K562 (cell line): ENCODE data around the gene GNA15. TPM values are rescaled to one million over a fixed set of nuclear protein-coding genes. Genes with fewer than 3 reads are reported as not detected.

Experiments used
- ATAC-seq: fragments of 200-7000 bp; cut with Tn5 transposase; 3 replicates; pipeline ENCODE4 v1.9.1; 2020; ENCODE audit warnings: moderate library complexity
- BruUV-seq: library from RNA; stranded (reverse); fragments of 400-500 nt; replicated peaks from 2 replicates; lab custom pipeline; 2021; lab: Mats Ljungman, UMichigan
- CTCF ChIA-PET: fragments of 300-600 bp; formaldehyde crosslinking; extraction: SDS; loops from one replicate; lab custom pipeline; 2021; ENCODE audit warnings: low intra/inter-chr PET ratio; lab: Yijun Ruan, JAX
- POLR2A ChIA-PET: fragments of 300-600, 350-650 bp; sonication (Branson Sonifier 250); formaldehyde crosslinking; extraction: SDS; loops from one replicate; lab custom pipeline; 2021; ENCODE audit warnings: antibody characterized with exemption, inconsistent platforms; lab: Yijun Ruan, JAX
- DNase-seq, 4 experiments: peaks; one replicate each; pipeline versions ENCODE4 v3.0.0 to v3.0.0-alpha.2; 2011 to 2018; ENCODE audit warnings: low spot score in 3 of 4, mixed read lengths in 3 of 4; ENCODE audit errors: extremely low read depth in 1 of 4
- FAIRE-seq: peaks from 2 replicates; lab custom pipeline; 2011; peaks lifted over from hg19 to GRCh38; lab: Jason Lieb, UNC
- H2AFZ ChIP-seq: 2 replicates; pipeline ENCODE4 v1.6.0; 2011; ENCODE audit warnings: low read depth, low read length, control low read depth, inconsistent platforms
- H3K27ac ChIP-seq: fragments of 200-600 bp; 3 replicates; pipeline ENCODE4 v1.8.0; 2011; ENCODE audit warnings: low read depth, mild to moderate bottlenecking, control low read depth, inconsistent platforms, low read length, moderate library complexity, mixed read lengths; ENCODE audit errors: extremely low read depth
- H3K27me3 ChIP-seq, 2 experiments: fragments of 300-600 bp in 1 of 2; 2 replicates in 1 of 2; 3 replicates in 1 of 2; pipeline versions ENCODE4 v1.6.0 to v1.8.0; 2011; ENCODE audit warnings: inconsistent platforms in 2 of 2, low read length in 2 of 2, mild to moderate bottlenecking in 1 of 2, mixed read lengths in 1 of 2, moderate library complexity in 1 of 2; ENCODE audit not compliant: control insufficient read depth in 2 of 2, insufficient read depth in 2 of 2
- H3K36me3 ChIP-seq: fragments of 300-600 bp; 3 replicates; pipeline ENCODE4 v1.8.0; 2011; ENCODE audit warnings: mild to moderate bottlenecking, low read length, inconsistent platforms; ENCODE audit not compliant: control insufficient read depth, insufficient read depth
- H3K4me1 ChIP-seq, 2 experiments: fragments of 200-600 bp in 1 of 2; replicated peaks in 1 of 2; 2 replicates in 1 of 2; 3 replicates in 1 of 2; pipeline versions ENCODE4 v1.5.1 to v1.8.0; 2011; ENCODE audit warnings: inconsistent platforms in 2 of 2, low read length in 2 of 2, mild to moderate bottlenecking in 1 of 2, mixed read lengths in 1 of 2, moderate library complexity in 1 of 2; ENCODE audit not compliant: control insufficient read depth in 2 of 2, insufficient read depth in 2 of 2
- H3K4me2 ChIP-seq: 2 replicates; pipeline ENCODE4 v1.6.1; 2011; ENCODE audit warnings: low read length, control low read depth, inconsistent platforms, mixed read lengths; ENCODE audit not compliant: insufficient read depth
- H3K4me3 ChIP-seq: fragments of 200-600 bp; sonication (generic), shearing (Covaris generic); 2 replicates; pipeline ENCODE4 v1.5.1; 2016; ENCODE audit warnings: control low read depth, inconsistent platforms
- H3K79me2 ChIP-seq: fragments of 200-600 bp; 3 replicates; pipeline ENCODE4 v1.8.0; 2011; ENCODE audit warnings: low read length, inconsistent platforms; ENCODE audit not compliant: control insufficient read depth, insufficient read depth
- H3K9ac ChIP-seq, 2 experiments: 2 replicates each; pipeline versions ENCODE4 v1.6.0 to v1.6.1; 2011; ENCODE audit warnings: low read depth in 2 of 2, low read length in 2 of 2, control low read depth in 1 of 2, inconsistent platforms in 1 of 2, mild to moderate bottlenecking in 1 of 2, mixed read lengths in 1 of 2; ENCODE audit not compliant: insufficient read depth in 1 of 2
- H3K9me1 ChIP-seq: one replicate; pipeline ENCODE4 v1.6.0; 2011; ENCODE audit warnings: inconsistent platforms, mild to moderate bottlenecking, low read length, moderate library complexity; ENCODE audit not compliant: control insufficient read depth, insufficient read depth
- H3K9me3 ChIP-seq: replicated peaks from 2 replicates; pipeline ENCODE4 v1.5.1; 2011; ENCODE audit warnings: low read depth, low read length, inconsistent platforms; ENCODE audit not compliant: control insufficient read depth, insufficient read depth
- H4K20me1 ChIP-seq: replicated peaks from 2 replicates; pipeline ENCODE4 v1.6.1; 2011; ENCODE audit warnings: low read length, inconsistent platforms, mixed read lengths; ENCODE audit not compliant: control insufficient read depth, insufficient read depth
- DMBX1 ChIP-seq: fragments of 250-450 bp; sonication (Bioruptor Pico); IDR thresholded peaks from 2 replicates; pipeline ENCODE4 v1.8.0; 2022; ENCODE audit warnings: inconsistent platforms, mild to moderate bottlenecking, moderate library complexity, borderline replicate concordance
- NCOA4 ChIP-seq: fragments of 450-650 bp; IDR thresholded peaks from 2 replicates; pipeline ENCODE4 v1.6.1; 2018; ENCODE audit warnings: mild to moderate bottlenecking; ENCODE audit not compliant: partially characterized antibody
- RFX1 ChIP-seq: fragments of 450-650 bp; IDR thresholded peaks from 2 replicates; pipeline ENCODE4 v1.6.1; 2016; ENCODE audit warnings: mild to moderate bottlenecking, moderate library complexity
- TAF15 ChIP-seq: fragments of 200-400 bp; formaldehyde crosslinking; IDR thresholded peaks from 2 replicates; pipeline ENCODE4 v1.6.1; 2017; ENCODE audit warnings: mild to moderate bottlenecking, low read depth, low read length, moderate library complexity
- TCFL5 ChIP-seq: fragments of 250-450 bp; sonication (Bioruptor Pico); conservative IDR thresholded peaks from 2 replicates; pipeline ENCODE4 v1.6.1; 2021; ENCODE audit warnings: mild to moderate bottlenecking, moderate library complexity, matching md5 sums
- ZNF589 ChIP-seq: fragments of 200-800 bp; sonication (Bioruptor generic); IDR thresholded peaks from 2 replicates; pipeline ENCODE4 v1.6.1; 2016; ENCODE audit warnings: low read depth, missing genetic modification characterization, missing compliant biosample characterization
- ZNF77 ChIP-seq: fragments of 250-450 bp; sonication (Bioruptor Pico); IDR thresholded peaks from 2 replicates; pipeline ENCODE4 v1.5.0; 2020
- WGBS: fragments of 100-300 bp; shearing (Covaris generic); methylation state at CpG from one replicate; pipeline ENCODE4 v1.1.6; 2016; ENCODE audit warnings: low coverage, mixed read lengths; ENCODE audit not compliant: insufficient coverage; ENCODE audit errors: missing lambda C conversion rate; 5-methylcytosine and 5-hydroxymethylcytosine counted together
- in situ Hi-C: fragments of 300-500 bp; cut with MboI; formaldehyde crosslinking; loops from 4 replicates; pipeline ENCODE4 v1.15.0; 2018; ENCODE audit warnings: inconsistent platforms, mixed read lengths
- intact Hi-C: fragments of 100-400 bp; cut with micrococcal nuclease; formaldehyde crosslinking; loops from 2 replicates; pipeline ENCODE4 v1.14.2; 2022
- polyA plus RNA-seq, 8 experiments: library from polyadenylated mRNA; depleted of rRNA in 4 of 8; stranded (reverse) in 5 of 8; unstranded in 3 of 8; fragments of >200 nt; fragmentation: Nextera tagmentation in 2 of 8; fragmentation: Illumina TruSeq in 1 of 8; extraction: Ambion mirVana in 2 of 8; extraction: Trizol in 1 of 8; gene quantifications; 2 replicates each; pipeline versions ENCODE4 v1.2.1 to v1.2.3, GENCODE V29; 2011 to 2014; ENCODE audit warnings: inconsistent platforms in 1 of 8, missing spikeins in 1 of 8
- total RNA-seq, 7 experiments: library from RNA; depleted of rRNA in 6 of 7; stranded (reverse); fragments of >200 nt in 6 of 7; fragmentation: Illumina TruSeq in 2 of 7; extraction: Trizol in 2 of 7; gene quantifications; 2 replicates each; pipeline versions ENCODE4 v1.2.1 to v1.2.3, GENCODE V29; 2011 to 2021; ENCODE audit warnings: low replicate concordance in 1 of 7
- TF ChIP-seq, protein P1 (sequence below): fragments of 450-650 bp; IDR thresholded peaks from 2 replicates; pipeline ENCODE4 v1.6.1; 2014; ENCODE audit warnings: low read depth, mild to moderate bottlenecking, moderate library complexity, borderline replicate concordance
- TF ChIP-seq, protein P2 (sequence below): fragments of 250-450 bp; sonication (Bioruptor Pico); IDR thresholded peaks from 2 replicates; pipeline ENCODE4 v1.5.0; 2020; ENCODE audit warnings: mild to moderate bottlenecking
- TF ChIP-seq, protein P3 (sequence below): sonication (generic); formaldehyde crosslinking; IDR thresholded peaks from 2 replicates; pipeline ENCODE4 v1.8.0; 2023; ENCODE audit warnings: mild to moderate bottlenecking, missing genetic modification reagents

The GNA15 gene
- total and polyA plus RNA-seq, 9 of the 15 experiments (the other 6 are each of a cell fraction or from before 2014, with no cell fraction given) = 0.03 to 0.24 (median 0.11) TPM; not detected in 1

DNA sequence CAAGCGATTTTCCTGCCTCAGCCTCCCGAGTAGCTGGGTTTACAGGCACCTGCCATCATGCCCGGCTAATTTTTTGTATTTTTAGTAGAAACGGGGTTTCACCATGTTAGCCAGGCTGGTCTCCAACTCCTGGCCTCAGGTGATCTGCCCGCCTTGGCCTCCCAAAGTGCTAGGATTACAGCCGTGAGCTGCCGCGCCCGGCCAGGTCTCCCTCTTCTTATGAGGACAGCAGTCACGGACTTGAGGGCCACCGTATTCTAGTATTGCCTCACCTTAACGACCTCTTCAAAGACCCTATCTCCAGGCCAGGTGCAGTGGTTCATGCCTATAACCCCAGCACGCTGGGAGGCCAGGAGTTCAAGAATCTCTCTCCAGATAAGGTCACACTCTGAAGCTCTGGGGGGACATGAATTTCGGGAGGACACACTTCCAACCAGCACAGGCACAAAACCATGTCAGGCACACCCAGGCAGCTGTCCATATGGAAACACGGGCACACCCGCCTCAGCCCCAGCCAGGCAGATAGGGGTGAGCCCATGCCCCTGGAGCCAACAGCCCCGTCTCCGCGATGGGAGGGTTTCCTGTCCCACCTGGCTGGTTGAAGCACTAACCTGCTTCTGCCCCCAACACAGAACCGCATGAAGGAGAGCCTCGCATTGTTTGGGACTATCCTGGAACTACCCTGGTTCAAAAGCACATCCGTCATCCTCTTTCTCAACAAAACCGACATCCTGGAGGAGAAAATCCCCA, 21.4 kb downstream of the GNA15 start:
- ATAC-seq (no peak), FAIRE-seq (no peak), DNase-seq (no peak)
- intact Hi-C loops (no loop called here), in situ Hi-C loops (loop anchor here (5.0 kb wide), 1 partner anchor 205 kb away; no protein-coding TSS in a partner anchor)
- H3K9me3 ChIP-seq = peaks cover 6% of the 10 kb centered on the region
- no peaks in the 10 kb centered on the region for H3K9me1 ChIP-seq
- H3K4me2 ChIP-seq = no peak overlapping the region
- H4K20me1 ChIP-seq = no peaks in the 10 kb centered on the region
- H3K27ac ChIP-seq = no peak overlapping the region
- no peaks in the 10 kb centered on the region for H3K27me3 ChIP-seq
- peaks cover 10 to 23% of the 10 kb centered on the region in 2 experiments for H3K4me1 ChIP-seq
- peak overlapping the region in 1 of 2 experiments; percentile 59; a peak in 1 of 4 replicates for H3K9ac ChIP-seq
- ChIA-PET CTCF (no interaction called here), POLR2A (no interaction called here)
- BruUV-seq = no TSS peak
- TF ChIP-seq, protein P1, sequence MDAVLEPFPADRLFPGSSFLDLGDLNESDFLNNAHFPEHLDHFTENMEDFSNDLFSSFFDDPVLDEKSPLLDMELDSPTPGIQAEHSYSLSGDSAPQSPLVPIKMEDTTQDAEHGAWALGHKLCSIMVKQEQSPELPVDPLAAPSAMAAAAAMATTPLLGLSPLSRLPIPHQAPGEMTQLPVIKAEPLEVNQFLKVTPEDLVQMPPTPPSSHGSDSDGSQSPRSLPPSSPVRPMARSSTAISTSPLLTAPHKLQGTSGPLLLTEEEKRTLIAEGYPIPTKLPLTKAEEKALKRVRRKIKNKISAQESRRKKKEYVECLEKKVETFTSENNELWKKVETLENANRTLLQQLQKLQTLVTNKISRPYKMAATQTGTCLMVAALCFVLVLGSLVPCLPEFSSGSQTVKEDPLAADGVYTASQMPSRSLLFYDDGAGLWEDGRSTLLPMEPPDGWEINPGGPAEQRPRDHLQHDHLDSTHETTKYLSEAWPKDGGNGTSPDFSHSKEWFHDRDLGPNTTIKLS = no peak
- TF ChIP-seq ZNF77 (CRISPR knock-in tag) (no peak), RFX1 (no peak), TCFL5 (CRISPR knock-in tag) (no peak), DMBX1 (CRISPR knock-in tag) (no peak), ZNF589 (no peak), TAF15 (no peak), NCOA4 (no peak)
- TF ChIP-seq, protein P2, sequence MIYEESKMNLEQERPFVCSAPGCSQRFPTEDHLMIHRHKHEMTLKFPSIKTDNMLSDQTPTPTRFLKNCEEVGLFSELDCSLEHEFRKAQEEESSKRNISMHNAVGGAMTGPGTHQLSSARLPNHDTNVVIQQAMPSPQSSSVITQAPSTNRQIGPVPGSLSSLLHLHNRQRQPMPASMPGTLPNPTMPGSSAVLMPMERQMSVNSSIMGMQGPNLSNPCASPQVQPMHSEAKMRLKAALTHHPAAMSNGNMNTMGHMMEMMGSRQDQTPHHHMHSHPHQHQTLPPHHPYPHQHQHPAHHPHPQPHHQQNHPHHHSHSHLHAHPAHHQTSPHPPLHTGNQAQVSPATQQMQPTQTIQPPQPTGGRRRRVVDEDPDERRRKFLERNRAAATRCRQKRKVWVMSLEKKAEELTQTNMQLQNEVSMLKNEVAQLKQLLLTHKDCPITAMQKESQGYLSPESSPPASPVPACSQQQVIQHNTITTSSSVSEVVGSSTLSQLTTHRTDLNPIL (CRISPR knock-in tag) = no peak
- TF ChIP-seq, protein P3, sequence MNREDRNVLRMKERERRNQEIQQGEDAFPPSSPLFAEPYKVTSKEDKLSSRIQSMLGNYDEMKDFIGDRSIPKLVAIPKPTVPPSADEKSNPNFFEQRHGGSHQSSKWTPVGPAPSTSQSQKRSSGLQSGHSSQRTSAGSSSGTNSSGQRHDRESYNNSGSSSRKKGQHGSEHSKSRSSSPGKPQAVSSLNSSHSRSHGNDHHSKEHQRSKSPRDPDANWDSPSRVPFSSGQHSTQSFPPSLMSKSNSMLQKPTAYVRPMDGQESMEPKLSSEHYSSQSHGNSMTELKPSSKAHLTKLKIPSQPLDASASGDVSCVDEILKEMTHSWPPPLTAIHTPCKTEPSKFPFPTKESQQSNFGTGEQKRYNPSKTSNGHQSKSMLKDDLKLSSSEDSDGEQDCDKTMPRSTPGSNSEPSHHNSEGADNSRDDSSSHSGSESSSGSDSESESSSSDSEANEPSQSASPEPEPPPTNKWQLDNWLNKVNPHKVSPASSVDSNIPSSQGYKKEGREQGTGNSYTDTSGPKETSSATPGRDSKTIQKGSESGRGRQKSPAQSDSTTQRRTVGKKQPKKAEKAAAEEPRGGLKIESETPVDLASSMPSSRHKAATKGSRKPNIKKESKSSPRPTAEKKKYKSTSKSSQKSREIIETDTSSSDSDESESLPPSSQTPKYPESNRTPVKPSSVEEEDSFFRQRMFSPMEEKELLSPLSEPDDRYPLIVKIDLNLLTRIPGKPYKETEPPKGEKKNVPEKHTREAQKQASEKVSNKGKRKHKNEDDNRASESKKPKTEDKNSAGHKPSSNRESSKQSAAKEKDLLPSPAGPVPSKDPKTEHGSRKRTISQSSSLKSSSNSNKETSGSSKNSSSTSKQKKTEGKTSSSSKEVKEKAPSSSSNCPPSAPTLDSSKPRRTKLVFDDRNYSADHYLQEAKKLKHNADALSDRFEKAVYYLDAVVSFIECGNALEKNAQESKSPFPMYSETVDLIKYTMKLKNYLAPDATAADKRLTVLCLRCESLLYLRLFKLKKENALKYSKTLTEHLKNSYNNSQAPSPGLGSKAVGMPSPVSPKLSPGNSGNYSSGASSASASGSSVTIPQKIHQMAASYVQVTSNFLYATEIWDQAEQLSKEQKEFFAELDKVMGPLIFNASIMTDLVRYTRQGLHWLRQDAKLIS (CRISPR knock-in tag) = no peak
- peaks cover 4% of the 10 kb centered on the region; the same call in 1 of the 3 replicates for H3K79me2 ChIP-seq
- H3K4me3 ChIP-seq = no peak overlapping the region
- WGBS = 81% methylated on average over 23 of the region's 23 CpGs
- no peaks in the 10 kb centered on the region for H3K36me3 ChIP-seq
- no peak overlapping the region for H2AFZ ChIP-seq
